Prostate gland (tissue), 2 donors: ENCODE results near the gene DNAL4.

Experiments used
- POLR2A ChIP-seq: fragments of 450-650 bp; IDR thresholded peaks from one replicate; pipeline ENCODE4 v1.6.1; 2016; ENCODE audit warnings: antibody characterized with exemption, mild to moderate bottlenecking
- POLR2AphosphoS5 ChIP-seq: sonication (generic); formaldehyde crosslinking; IDR thresholded peaks from one replicate; pipeline ENCODE4 v1.6.1; 2017; ENCODE audit warnings: antibody characterized with exemption
- TF ChIP-seq, protein P1 (sequence below), 4 experiments: fragments of 200-600 bp in 2 of 4; fragments of 450-650 bp in 2 of 4; sonication (generic) in 2 of 4; IDR thresholded peaks; 1 replicate in 3 of 4; 2 replicates in 1 of 4; pipeline ENCODE4 v1.5.1; 2016 to 2019; ENCODE audit warnings: antibody characterized with exemption in 4 of 4, mild to moderate bottlenecking in 2 of 4, moderate library complexity in 2 of 4

GRCh38 chr22:38828616-38829205, 34.8 kb upstream of the DNAL4 start:
- TF ChIP-seq, protein P1, sequence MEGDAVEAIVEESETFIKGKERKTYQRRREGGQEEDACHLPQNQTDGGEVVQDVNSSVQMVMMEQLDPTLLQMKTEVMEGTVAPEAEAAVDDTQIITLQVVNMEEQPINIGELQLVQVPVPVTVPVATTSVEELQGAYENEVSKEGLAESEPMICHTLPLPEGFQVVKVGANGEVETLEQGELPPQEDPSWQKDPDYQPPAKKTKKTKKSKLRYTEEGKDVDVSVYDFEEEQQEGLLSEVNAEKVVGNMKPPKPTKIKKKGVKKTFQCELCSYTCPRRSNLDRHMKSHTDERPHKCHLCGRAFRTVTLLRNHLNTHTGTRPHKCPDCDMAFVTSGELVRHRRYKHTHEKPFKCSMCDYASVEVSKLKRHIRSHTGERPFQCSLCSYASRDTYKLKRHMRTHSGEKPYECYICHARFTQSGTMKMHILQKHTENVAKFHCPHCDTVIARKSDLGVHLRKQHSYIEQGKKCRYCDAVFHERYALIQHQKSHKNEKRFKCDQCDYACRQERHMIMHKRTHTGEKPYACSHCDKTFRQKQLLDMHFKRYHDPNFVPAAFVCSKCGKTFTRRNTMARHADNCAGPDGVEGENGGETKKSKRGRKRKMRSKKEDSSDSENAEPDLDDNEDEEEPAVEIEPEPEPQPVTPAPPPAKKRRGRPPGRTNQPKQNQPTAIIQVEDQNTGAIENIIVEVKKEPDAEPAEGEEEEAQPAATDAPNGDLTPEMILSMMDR (IDR thresholded peaks at IDR 0.05): no peak
- TF ChIP-seq POLR2A: no peak
- no peak for TF ChIP-seq POLR2AphosphoS5
